Measurements from ENCODE around the gene CSH1.
"Not testable (repeated sequence)": the region's sequence is repeated elsewhere in the genome, so short reads cannot be mapped to it uniquely, and the experiment has no call there.

DNA sequence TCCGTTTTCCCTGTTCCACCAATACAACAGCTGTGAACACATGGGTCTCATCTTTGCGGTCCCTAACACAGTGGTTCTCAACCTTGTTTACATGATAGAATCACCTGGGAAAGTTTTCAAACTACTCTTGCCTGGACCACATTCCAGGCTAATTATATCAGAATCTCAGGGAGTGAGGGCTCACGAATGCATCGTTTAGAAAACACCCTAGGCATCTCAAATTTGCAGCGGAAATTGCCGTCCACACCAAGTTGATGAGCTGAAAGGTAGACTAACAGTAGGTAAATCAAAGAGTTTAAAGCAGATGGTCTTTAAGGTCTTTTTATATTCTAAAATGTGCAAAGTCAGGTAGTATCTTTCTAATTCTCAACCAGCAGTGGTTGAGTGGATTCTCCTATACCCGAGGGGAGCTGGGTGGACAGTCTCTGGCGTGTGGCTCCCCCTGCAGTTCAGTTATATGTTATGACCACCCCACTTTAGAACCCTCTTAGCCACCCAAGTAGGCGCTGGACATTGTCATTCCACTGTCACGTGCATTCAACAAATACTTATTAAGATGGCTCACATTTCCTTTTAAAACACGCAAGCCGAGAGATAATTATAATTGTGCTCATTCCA, 10.9 kb upstream of the CSH1 start:
- TF ChIP-seq YY1 (IDR thresholded peaks at IDR 0.05; ENCODE audit: insufficient read depth, insufficient read length); ZNF274 (IDR thresholded peaks at IDR 0.05; ENCODE audit: low read depth, low read length); SUZ12 (IDR thresholded peaks at IDR 0.05; ENCODE audit: extremely low read depth, insufficient read depth, insufficient read length): not testable (repeated sequence)
